ENCODE measurements around the gene BEGAIN.

The BEGAIN gene

GRCh38 chr14:100622708-100623485 is 35.7 kb upstream of the BEGAIN start:
- Histone ChIP-seq H3K27ac (ENCODE audit: low read length) (no peak overlapping the region; the same call in 1 of the 2 replicates), H3K9me3 (ENCODE audit: insufficient read depth, low read length, severe bottlenecking) (no peaks in the 10 kb centered on the region), H3K9ac (ENCODE audit: low read depth, low read length) (no peak overlapping the region), H4K20me1 (ENCODE audit: insufficient read depth, low read length) (no peaks in the 10 kb centered on the region), H3K27me3 (ENCODE audit: insufficient read depth, low read length, poor library complexity) (no peaks in the 10 kb centered on the region), H3K4me2 (ENCODE audit: insufficient read depth, low read length) (no peak overlapping the region), H3K79me2 (ENCODE audit: insufficient read depth, low read length) (no peaks in the 10 kb centered on the region), H3K4me3 (ENCODE audit: low read depth in 1 of 2, low read length in 2 of 2) (no peak overlapping the region), H3K4me1 (ENCODE audit: insufficient read depth, low read length) (peaks cover 21% of the 10 kb centered on the region), H3K36me3 (ENCODE audit: insufficient read depth, low read length) (no peaks in the 10 kb centered on the region), H2AFZ (ENCODE audit: low read depth, low read length) (no peak overlapping the region)
- no peak for ATAC-seq (ENCODE audit: insufficient read depth, low read depth)
- no peak for TF ChIP-seq CTCF (IDR thresholded peaks at IDR 0.05; ENCODE audit: borderline replicate concordance, extremely low read depth, low read length, poor library complexity, severe bottlenecking)
- no peak for TF ChIP-seq EZH2 (IDR thresholded peaks at IDR 0.05; ENCODE audit: borderline replicate concordance, low read depth, low read length, severe bottlenecking)
- DNase-seq: no peak

GRCh38 chr14:100622224-100622623 is 35.0 kb upstream of the BEGAIN start:
- no peak for ATAC-seq (ENCODE audit: insufficient read depth, low read depth)
- no peak overlapping the region for H3K27ac ChIP-seq (ENCODE audit: low read length)
- no peaks in the 10 kb centered on the region for H3K9me3 ChIP-seq (ENCODE audit: insufficient read depth, low read length, severe bottlenecking)
- peaks cover 27% of the 10 kb centered on the region for H3K4me1 ChIP-seq (ENCODE audit: insufficient read depth, low read length)
- no peak overlapping the region for H3K4me3 ChIP-seq (ENCODE audit: low read depth in 1 of 2, low read length in 2 of 2)
- no peaks in the 10 kb centered on the region for H4K20me1 ChIP-seq (ENCODE audit: insufficient read depth, low read length)
- no peaks in the 10 kb centered on the region for H3K79me2 ChIP-seq (ENCODE audit: insufficient read depth, low read length)
- H3K36me3 ChIP-seq (ENCODE audit: insufficient read depth, low read length): no peaks in the 10 kb centered on the region
- no peaks in the 10 kb centered on the region for H3K27me3 ChIP-seq (ENCODE audit: insufficient read depth, low read length, poor library complexity)
- DNase-seq: no peak
- H3K4me2 ChIP-seq (ENCODE audit: insufficient read depth, low read length): no peak overlapping the region
- no peak overlapping the region for H3K9ac ChIP-seq (ENCODE audit: low read depth, low read length)
- TF ChIP-seq CTCF (IDR thresholded peaks at IDR 0.05; ENCODE audit: borderline replicate concordance, extremely low read depth, low read length, poor library complexity, severe bottlenecking): no peak
- no peak overlapping the region for H2AFZ ChIP-seq (ENCODE audit: low read depth, low read length)

- Histone ChIP-seq H3K4me2 (ENCODE audit: insufficient read depth, low read length) (no peak overlapping the region), H3K4me1 (ENCODE audit: insufficient read depth, low read length) (peaks cover 31% of the 10 kb centered on the region), H3K9ac (ENCODE audit: low read depth, low read length) (no peak overlapping the region), H3K4me3 (ENCODE audit: low read depth in 1 of 2, low read length in 2 of 2) (no peak overlapping the region), H3K36me3 (ENCODE audit: insufficient read depth, low read length) (no peaks in the 10 kb centered on the region), H3K27me3 (ENCODE audit: insufficient read depth, low read length, poor library complexity) (no peaks in the 10 kb centered on the region), H3K79me2 (ENCODE audit: insufficient read depth, low read length) (no peaks in the 10 kb centered on the region), H3K27ac (ENCODE audit: low read length) (no peak overlapping the region), H3K9me3 (ENCODE audit: insufficient read depth, low read length, severe bottlenecking) (no peaks in the 10 kb centered on the region), H2AFZ (ENCODE audit: low read depth, low read length) (no peak overlapping the region), H4K20me1 (ENCODE audit: insufficient read depth, low read length) (no peaks in the 10 kb centered on the region)
- ATAC-seq (ENCODE audit: insufficient read depth, low read depth): peak; percentile 25; the same call in 1 of the 3 replicates
- no peak for TF ChIP-seq CTCF (IDR thresholded peaks at IDR 0.05; ENCODE audit: borderline replicate concordance, extremely low read depth, low read length, poor library complexity, severe bottlenecking)
- no peak for TF ChIP-seq EZH2 (IDR thresholded peaks at IDR 0.05; ENCODE audit: borderline replicate concordance, low read depth, low read length, severe bottlenecking)
- peak; percentile 54 for DNase-seq
These were observed 34.6 kb upstream of the BEGAIN start for GRCh38 chr14:100621806-100622205.

Data from DND-41 (cell line).